WTC11 (cell line): Measurements from ENCODE around the gene CEP68.

ENCODE experiments used
- CREM ChIP-seq: sonication (generic); formaldehyde crosslinking; IDR thresholded peaks from 2 replicates; pipeline ENCODE4 v1.8.1; 2022; ENCODE audit warnings: mild to moderate bottlenecking, missing genetic modification reagents, moderate library complexity
- CTCF ChIP-seq: fragments of 200-600 bp; IDR thresholded peaks from 2 replicates; pipeline ENCODE4 v1.8.0; 2022; ENCODE audit warnings: antibody characterized with exemption
- E2F1 ChIP-seq: sonication (generic); formaldehyde crosslinking; IDR thresholded peaks from 2 replicates; pipeline ENCODE4 v1.8.0; 2022; ENCODE audit warnings: mild to moderate bottlenecking, missing genetic modification reagents
- FOXJ3 ChIP-seq: sonication (generic); formaldehyde crosslinking; IDR thresholded peaks from 2 replicates; pipeline ENCODE4 v1.9.0; 2021; ENCODE audit warnings: missing genetic modification reagents, mild to moderate bottlenecking, borderline replicate concordance
- FOXP1 ChIP-seq: sonication (generic); formaldehyde crosslinking; IDR thresholded peaks from 2 replicates; pipeline ENCODE4 v1.8.0; 2022; ENCODE audit warnings: missing genetic modification reagents, mild to moderate bottlenecking, moderate library complexity, borderline replicate concordance
- JAZF1 ChIP-seq: fragments of 250-450 bp; sonication (Bioruptor Pico); IDR thresholded peaks from 2 replicates; pipeline ENCODE4 v1.9.0; 2021; ENCODE audit warnings: moderate library complexity, mild to moderate bottlenecking, inconsistent platforms
- JUN ChIP-seq: sonication (generic); formaldehyde crosslinking; IDR thresholded peaks from 2 replicates; pipeline ENCODE4 v1.8.0; 2023; ENCODE audit warnings: mild to moderate bottlenecking, missing genetic modification reagents
- NR3C1 ChIP-seq: sonication (generic); formaldehyde crosslinking; conservative IDR thresholded peaks from 2 replicates; pipeline ENCODE4 v1.8.1; 2023; ENCODE audit warnings: low read depth, mild to moderate bottlenecking, missing genetic modification reagents
- USF2 ChIP-seq: sonication (generic); formaldehyde crosslinking; IDR thresholded peaks from 2 replicates; pipeline ENCODE4 v1.8.1; 2023; ENCODE audit warnings: mild to moderate bottlenecking, missing genetic modification reagents, moderate library complexity
- ZBTB43 ChIP-seq: sonication (generic); formaldehyde crosslinking; IDR thresholded peaks from 2 replicates; pipeline ENCODE4 v1.8.1; 2023; ENCODE audit warnings: mild to moderate bottlenecking, missing genetic modification reagents
- ZNF121 ChIP-seq: sonication (generic); formaldehyde crosslinking; IDR thresholded peaks from 2 replicates; pipeline ENCODE4 v1.8.0; 2023; ENCODE audit warnings: missing genetic modification reagents
- ZNF232 ChIP-seq: sonication (generic); formaldehyde crosslinking; IDR thresholded peaks from 2 replicates; pipeline ENCODE4 v1.8.0; 2022; ENCODE audit warnings: mild to moderate bottlenecking, missing genetic modification reagents
- ZNF423 ChIP-seq: fragments of 250-450 bp; sonication (Bioruptor Pico); IDR thresholded peaks from 2 replicates; pipeline ENCODE4 v2.1.2; 2022; ENCODE audit warnings: mild to moderate bottlenecking, moderate library complexity
- ZNF512 ChIP-seq: sonication (generic); formaldehyde crosslinking; IDR thresholded peaks from 2 replicates; pipeline ENCODE4 v1.8.1; 2022; ENCODE audit warnings: missing genetic modification reagents, borderline replicate concordance

- TF ChIP-seq CTCF (no peak), ZBTB43 (CRISPR knock-in tag) (no peak), E2F1 (CRISPR knock-in tag) (no peak), ZNF121 (CRISPR knock-in tag) (no peak), ZNF512 (CRISPR knock-in tag) (no peak), FOXP1 (no peak), CREM (CRISPR knock-in tag) (no peak), NR3C1 (CRISPR knock-in tag) (no peak), JAZF1 (CRISPR knock-in tag) (no peak), ZNF423 (CRISPR knock-in tag) (no peak), USF2 (CRISPR knock-in tag) (no peak), FOXJ3 (CRISPR knock-in tag) (no peak), ZNF232 (CRISPR knock-in tag) (no peak), JUN (CRISPR knock-in tag) (no peak)
Observed at GRCh38 chr2:65092791-65093190, 36.6 kb downstream of the CEP68 start.
